T-helper 2 cell treated with Interferon-gamma antibody and Interleukin-4, amounts not matched to agents 100 ng/mL and 5 ng/mL, for 36 hours (primary cell): ENCODE measurements around the gene CCDC136. TPM values are rescaled to one million over a fixed set of nuclear protein-coding genes. Genes with fewer than 3 reads are reported as not detected.

Source experiments
- intact Hi-C: fragments of 100-400 bp; cut with micrococcal nuclease; formaldehyde crosslinking; loops from one replicate; pipeline ENCODE4 v1.15.1; 2023
- total RNA-seq: library from RNA; stranded (reverse); gene quantifications from 2 replicates; pipeline ENCODE4 v1.2.3, GENCODE V29; 2022

CCDC136 gene
- total RNA-seq, 1 donor from 2014 or later: 13.5 TPM

DNA sequence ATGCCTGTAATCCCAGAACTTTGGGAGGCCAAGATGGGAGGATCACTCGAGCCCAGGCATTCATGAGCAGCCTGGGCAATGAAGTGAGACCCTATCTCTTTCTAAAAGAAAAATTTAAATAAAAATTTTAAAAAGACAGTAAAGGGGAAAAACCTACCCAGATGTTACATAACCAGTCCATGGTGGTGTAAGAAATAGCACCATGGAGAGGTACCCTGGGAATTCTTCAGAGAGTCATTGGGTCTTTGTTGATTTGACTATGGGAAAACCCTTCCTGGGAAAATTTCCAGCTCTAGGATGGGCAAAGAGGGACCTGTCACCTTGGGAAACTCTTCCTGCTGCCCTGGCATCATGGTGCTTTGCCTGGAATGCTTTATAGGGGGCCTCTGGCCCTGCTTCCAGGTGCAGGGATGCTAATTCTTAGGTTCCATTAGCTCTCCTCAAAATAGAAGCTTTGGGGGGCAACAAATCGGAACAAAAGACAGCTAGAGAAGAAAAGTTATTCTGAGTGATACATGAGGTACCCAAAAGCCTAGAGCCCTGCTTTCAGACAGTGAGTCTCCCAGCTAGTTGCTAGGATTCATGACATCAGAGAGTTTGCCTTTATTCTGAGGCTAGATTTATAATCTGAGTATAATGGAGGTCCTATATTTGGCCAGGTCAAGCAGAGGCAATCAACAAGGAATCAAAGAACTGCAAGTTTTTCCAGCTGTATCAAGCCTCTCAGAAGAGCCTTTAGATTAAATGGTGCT is 10.1 kb downstream of the CCDC136 start:
- intact Hi-C loops: no loop called here

DNA sequence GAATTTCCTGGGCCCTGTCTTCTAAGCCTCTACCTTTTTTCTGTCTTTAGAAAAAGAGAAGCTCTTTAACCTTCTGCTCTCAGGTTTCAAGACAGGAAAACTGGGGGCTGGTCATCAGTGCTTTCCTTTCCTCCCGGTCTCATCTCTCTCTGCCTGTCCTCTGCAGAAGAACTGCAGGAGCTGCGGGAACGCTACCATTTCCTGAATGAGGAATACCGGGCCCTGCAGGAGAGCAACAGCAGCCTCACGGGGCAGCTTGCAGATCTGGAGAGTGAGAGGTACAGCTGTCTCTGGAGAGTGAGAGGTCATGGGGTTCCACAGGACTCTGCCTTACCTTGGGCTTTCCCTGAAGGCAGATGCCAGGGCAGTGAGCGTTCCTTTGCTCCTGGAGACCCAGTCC is 12.7 kb downstream of the CCDC136 start:
- intact Hi-C loops: no loop called here

DNA sequence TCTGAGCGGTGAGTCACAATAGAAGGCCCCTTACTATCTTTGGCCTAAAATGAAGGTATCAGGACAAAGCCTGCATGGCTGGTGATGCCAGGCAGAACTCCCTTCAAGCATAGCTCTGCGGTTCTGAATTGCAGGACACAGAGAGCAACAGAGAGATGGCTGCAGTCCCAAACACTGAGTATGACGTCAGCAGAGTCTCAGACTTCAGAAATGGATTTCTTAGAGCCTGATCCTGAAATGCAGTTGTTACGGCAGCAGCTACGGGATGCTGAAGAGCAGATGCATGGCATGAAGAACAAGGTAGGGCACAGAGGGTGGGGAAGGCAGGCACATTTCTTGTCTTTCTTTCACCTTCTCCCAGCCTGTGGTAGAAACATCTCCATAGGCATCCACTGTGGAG is 13.5 kb downstream of the CCDC136 start:
- intact Hi-C loops: no loop called here

GRCh38 chr7:128807191-128807590 is 15.4 kb downstream of the CCDC136 start:
- intact Hi-C loops: no loop called here

GRCh38 chr7:128809363-128809762 is 17.6 kb downstream of the CCDC136 start:
- intact Hi-C loops: no loop called here

- intact Hi-C loops: no loop called here
These were observed 18.7 kb downstream of the CCDC136 start for GRCh38 chr7:128810473-128810872.

DNA sequence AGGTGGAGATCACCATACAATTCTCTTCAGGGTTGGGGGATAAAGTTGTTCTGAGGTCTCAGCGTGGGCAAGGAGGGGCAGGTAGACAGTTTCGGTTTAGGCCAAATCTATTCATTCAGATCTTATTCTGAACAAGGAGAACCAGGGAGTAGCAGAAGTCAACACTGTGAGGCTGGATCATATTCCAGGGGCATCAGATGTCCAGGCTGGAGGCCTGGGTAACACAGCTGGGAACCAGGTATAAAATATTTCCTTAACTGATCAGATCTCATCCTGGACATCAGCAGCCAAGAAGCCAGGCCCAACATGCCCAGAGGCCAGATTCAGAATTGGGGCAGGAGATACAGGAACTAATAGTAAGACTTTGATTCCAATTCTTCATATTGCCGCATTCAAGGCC is 19.2 kb downstream of the CCDC136 start:
- intact Hi-C loops: no loop called here

- intact Hi-C loops: no loop called here
These were observed 20.1 kb downstream of the CCDC136 start for GRCh38 chr7:128811631-128812430.

DNA sequence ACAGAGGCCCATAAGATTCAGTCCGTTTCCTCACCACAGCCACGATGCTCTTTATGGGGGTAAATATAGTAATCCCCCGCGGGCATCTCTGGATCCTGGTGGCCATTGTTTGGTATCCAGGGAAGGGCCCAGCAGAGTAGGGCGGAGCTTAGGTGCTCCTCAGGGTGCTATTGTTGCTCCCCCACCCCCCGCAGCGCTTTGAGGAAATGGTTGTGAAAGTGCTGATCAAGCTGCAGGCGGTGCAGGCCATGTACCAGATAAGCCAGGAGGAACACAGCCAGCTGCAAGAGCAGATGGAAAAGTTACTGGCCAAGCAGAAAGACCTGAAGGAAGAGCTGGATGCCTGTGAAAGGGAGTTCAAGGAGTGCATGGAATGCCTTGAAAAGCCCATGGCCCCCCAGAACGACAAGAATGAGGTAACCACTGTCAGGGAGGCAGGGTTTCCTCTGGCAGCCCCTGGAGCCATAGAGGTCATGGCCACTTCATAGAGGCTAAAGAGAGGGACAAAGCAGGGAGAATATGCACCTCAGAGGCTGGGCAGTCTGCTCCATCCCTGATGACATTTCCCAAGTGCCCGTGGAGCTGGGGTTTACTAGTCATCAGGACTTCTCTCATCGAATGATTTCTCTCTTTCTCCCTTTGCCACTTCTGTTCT is 20.9 kb downstream of the CCDC136 start:
- intact Hi-C loops: no loop called here

DNA sequence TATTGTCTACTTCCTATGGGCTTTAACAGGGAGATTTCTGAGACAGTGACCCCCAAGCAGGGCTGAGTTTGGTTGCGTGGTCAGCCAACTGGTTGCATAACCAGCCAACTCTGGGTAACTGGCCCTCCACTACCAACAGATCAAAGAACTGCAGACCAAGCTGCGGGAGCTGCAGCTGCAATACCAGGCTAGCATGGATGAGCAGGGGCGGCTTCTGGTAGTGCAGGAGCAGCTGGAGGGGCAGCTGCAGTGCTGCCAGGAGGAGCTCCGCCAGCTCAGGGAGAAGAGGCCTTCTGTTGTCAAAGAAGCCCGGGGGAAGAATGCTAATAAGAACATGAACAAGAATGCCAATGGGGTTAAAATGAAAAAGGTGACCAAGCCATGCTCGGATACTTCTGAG is 22.7 kb downstream of the CCDC136 start:
- intact Hi-C loops: no loop called here

DNA sequence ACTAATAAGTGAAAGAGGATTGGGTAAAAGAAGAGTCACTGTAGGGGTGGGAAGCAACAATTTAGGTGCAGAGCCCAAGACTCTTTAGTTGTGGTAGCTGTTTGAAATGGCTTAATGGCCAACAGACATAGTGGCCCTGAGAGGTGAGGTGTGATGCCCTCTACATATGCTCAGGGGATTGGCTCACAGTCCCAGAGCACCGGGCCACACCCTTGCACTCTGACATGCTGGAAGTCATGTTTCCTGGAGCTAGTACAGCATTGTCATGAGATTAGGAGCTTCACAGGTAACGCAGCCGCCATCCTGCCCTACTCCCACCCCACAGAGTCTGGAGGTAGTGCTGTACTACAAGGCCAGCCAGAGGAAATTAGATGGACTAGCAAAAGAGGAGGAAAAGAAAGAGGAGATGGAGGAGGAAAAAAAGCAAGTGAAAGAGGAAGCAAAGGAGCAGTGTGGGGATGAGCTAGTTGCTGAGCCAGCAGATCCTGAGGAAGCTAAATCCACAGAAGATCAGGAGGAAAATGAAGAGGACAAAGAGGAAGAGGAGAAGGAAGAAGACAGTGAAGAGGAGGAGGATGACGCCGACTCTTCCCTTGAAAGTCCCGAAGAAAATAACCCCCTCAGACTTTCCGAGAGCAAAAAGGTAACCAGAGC is 23.6 kb downstream of the CCDC136 start:
- intact Hi-C loops: no loop called here

- intact Hi-C loops: no loop called here
These were observed 26.9 kb downstream of the CCDC136 start for GRCh38 chr7:128818694-128819093.

DNA sequence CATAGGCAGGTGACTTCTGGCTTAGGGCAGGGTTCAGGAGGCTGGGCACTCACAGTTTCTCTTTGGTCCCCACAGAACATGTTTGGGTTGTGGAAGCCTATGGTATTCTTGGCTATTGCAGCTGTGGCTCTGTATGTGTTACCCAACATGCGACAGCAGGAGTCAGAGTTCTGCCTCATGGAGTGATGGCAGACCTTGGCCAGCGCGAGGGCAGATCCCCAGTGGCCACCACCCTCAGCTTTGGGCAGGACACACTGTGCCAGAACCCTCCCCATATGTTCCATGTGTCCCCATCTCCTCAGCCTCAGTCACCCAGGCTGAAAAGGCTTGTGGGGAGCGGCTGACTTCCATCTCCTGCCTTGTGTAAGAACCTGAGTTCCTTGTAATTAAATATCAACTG is 30.0 kb downstream of the CCDC136 start:
- intact Hi-C loops: no loop called here

GRCh38 chr7:128826512-128826911 is 34.7 kb downstream of the CCDC136 start:
- intact Hi-C loops: no loop called here

DNA sequence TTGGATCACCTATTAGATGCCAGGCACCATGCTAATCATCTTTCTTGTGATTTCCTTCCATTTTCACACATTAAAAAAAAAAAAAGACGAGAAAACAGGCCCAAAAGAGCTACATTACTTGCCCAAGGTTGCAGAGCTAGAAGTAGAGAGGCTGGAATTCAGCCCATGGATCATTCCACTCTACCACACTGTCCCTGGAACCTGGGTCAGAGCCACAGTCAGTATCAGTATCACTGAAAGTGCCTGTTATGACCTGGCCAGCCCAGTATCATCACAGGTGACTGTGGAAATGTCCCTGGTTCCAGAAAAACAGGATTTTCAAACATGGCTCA is 35.1 kb downstream of the CCDC136 start:
- intact Hi-C loops: no loop called here

- intact Hi-C loops: no loop called here
These were observed 35.6 kb downstream of the CCDC136 start for GRCh38 chr7:128827248-128827958.

- intact Hi-C loops: no loop called here
These were observed 36.4 kb downstream of the CCDC136 start for GRCh38 chr7:128827971-128828711.

DNA sequence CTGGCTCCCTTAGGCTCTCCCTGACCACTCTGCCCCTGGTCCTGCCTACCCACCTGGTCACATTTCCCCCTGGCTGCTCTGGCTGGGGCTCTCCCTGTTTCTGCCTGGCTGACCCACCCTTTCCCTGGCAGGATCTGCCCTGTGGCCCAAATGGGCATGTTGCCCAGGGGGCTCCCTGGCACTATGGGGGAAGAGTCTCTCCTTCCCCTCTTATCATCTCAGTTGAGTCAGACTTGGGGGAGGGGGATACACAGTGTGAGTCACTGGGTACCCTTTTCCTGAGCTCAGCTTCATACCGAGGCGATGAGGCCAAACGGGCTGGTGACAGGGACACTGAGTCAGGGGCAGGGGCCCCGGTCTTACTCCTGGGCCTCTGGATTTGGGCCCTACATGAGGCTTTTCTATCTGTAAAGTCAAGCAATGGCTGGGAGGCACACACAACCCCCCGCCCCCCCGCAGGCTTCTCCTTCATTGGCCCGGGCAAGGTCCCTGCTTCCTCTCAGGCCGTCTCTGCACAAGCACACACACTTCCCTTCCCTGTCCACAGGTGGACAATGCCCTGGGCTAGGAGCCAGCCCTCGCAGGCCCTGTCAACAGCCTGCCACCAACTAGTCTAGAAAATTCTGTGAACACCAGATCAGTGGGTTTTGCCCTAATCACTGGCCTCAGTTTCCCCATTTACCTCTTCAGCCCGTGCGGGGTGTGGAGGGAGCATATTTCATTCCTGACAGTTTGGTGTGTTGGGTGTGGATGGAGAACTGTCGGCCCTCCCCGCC is 37.8 kb downstream of the CCDC136 start:
- intact Hi-C loops: no loop called here

DNA sequence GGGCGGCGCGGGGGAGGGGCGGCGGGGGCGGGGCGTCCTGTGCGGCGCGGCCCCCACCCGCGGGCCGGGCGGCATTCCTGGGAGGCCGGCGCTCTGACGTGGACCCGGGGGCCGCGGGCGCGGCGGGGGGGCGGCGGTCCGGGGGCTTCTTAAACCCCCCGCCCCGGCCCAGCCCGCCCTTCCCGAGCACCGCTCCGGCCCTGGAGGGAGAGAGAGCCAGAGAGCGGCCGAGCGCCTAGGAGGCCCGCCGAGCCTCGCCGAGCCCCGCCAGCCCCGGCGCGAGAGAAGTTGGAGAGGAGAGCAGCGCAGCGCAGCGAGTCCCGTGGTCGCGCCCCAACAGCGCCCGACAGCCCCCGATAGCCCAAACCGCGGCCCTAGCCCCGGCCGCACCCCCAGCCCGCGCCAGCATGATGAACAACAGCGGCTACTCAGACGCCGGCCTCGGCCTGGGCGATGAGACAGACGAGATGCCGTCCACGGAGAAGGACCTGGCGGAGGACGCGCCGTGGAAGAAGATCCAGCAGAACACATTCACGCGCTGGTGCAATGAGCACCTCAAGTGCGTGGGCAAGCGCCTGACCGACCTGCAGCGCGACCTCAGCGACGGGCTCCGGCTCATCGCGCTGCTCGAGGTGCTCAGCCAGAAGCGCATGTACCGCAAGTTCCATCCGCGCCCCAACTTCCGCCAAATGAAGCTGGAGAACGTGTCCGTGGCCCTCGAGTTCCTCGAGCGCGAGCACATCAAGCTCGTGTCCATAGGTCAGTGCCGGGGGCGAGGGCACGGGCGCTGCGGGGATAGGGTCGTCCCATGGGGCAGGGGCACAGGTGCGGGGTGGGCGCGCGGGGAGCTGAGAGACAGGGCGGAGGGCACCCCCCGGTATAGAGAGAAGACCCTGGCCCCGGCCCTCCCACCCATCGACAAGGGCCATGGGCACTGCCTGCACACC is 38.7 kb downstream of the CCDC136 start, which contains the start of gene FLNC:
TSS of gene FLNC (plus strand) at position 176 of the 947 bp plus-strand sequence. CDS start at position 408, 232 bp downstream.
- intact Hi-C loops: no loop called here
